Testis (tissue), 2 donors: ENCODE measurements around the gene CTIF.

ENCODE experiments used
- POLR2A ChIP-seq: fragments of 450-650 bp; IDR thresholded peaks from one replicate; pipeline ENCODE4 v1.6.1; 2017; ENCODE audit warnings: antibody characterized with exemption, mild to moderate bottlenecking, moderate library complexity
- TF ChIP-seq, protein P1 (sequence below), 3 experiments: fragments of 450-650 bp in 2 of 3; fragments of 200-600 bp in 1 of 3; sonication (generic) in 1 of 3; IDR thresholded peaks; one replicate each; pipeline ENCODE4 v1.5.1; 2016 to 2019; ENCODE audit warnings: antibody characterized with exemption in 3 of 3, mild to moderate bottlenecking in 2 of 3, moderate library complexity in 1 of 3

- TF ChIP-seq, protein P1, sequence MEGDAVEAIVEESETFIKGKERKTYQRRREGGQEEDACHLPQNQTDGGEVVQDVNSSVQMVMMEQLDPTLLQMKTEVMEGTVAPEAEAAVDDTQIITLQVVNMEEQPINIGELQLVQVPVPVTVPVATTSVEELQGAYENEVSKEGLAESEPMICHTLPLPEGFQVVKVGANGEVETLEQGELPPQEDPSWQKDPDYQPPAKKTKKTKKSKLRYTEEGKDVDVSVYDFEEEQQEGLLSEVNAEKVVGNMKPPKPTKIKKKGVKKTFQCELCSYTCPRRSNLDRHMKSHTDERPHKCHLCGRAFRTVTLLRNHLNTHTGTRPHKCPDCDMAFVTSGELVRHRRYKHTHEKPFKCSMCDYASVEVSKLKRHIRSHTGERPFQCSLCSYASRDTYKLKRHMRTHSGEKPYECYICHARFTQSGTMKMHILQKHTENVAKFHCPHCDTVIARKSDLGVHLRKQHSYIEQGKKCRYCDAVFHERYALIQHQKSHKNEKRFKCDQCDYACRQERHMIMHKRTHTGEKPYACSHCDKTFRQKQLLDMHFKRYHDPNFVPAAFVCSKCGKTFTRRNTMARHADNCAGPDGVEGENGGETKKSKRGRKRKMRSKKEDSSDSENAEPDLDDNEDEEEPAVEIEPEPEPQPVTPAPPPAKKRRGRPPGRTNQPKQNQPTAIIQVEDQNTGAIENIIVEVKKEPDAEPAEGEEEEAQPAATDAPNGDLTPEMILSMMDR (IDR thresholded peaks at IDR 0.05), result no peak
- TF ChIP-seq POLR2A, result no peak
These were observed 309.9 kb downstream of the CTIF start for GRCh38 chr18:48848641-48849143.
